Measurements from ENCODE around the gene EPN3.

The EPN3 gene

GRCh38 chr17:50589095-50589705, 56.7 kb downstream of the EPN3 start:
- DNase-seq (ENCODE audit: low read depth), result no peak

- no peak for DNase-seq (ENCODE audit: low read depth)
Measured at GRCh38 chr17:50590946-50591737, 58.6 kb downstream of the EPN3 start.

DNA sequence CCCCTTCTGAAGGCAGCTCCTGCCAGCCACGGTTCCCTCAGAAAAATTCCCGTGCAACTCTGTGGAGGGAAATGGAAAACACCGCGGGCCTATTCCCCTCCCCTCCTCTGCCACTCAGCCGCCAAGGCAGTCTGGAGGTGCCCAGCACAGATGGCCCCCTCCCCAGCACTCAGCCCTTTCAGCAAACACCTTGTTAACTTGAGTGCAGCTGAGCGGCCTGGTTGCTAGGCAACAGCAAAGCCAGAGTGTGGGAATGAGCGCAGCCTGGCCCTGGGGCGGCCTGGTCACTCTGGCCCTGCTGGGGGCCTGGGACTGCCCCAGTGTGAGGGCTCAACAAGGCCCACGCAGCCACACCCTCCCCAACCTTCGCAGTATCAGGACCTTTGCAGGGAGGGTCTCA, 60.8 kb downstream of the EPN3 start:
- no peak for DNase-seq (ENCODE audit: low read depth)
